ENCODE results near the gene LRRC31. TPM values are rescaled to one million over a fixed set of nuclear protein-coding genes. Genes with fewer than 3 reads are reported as not detected.

LRRC31 gene
- total RNA-seq, 1 donor from 2014 or later = not detected

- peak; percentile 73 for DNase-seq (ENCODE audit: low spot score)
Measured at GRCh38 chr3:169863458-169863899, 6.3 kb downstream of the LRRC31 start.

GRCh38 chr3:169861871-169862270 is 7.9 kb downstream of the LRRC31 start:
- no peak for DNase-seq (ENCODE audit: low spot score)

- no peak for DNase-seq (ENCODE audit: low spot score)
Measured at GRCh38 chr3:169857811-169858210, 11.9 kb downstream of the LRRC31 start.

GRCh38 chr3:169855514-169855913 is 14.2 kb downstream of the LRRC31 start:
- no peak for DNase-seq (ENCODE audit: low spot score)

GRCh38 chr3:169850618-169851017 is 19.1 kb downstream of the LRRC31 start:
- DNase-seq (ENCODE audit: low spot score) = no peak

GRCh38 chr3:169848741-169849140 is 21.0 kb downstream of the LRRC31 start:
- DNase-seq (ENCODE audit: low spot score) = no peak

- no peak for DNase-seq (ENCODE audit: low spot score)
Measured at GRCh38 chr3:169847896-169848295, 21.8 kb downstream of the LRRC31 start.

- no peak for DNase-seq (ENCODE audit: low spot score)
Measured at GRCh38 chr3:169846458-169847193, 23.1 kb downstream of the LRRC31 start.

- DNase-seq (ENCODE audit: low spot score) = no peak
Measured at GRCh38 chr3:169842960-169843359, 26.8 kb downstream of the LRRC31 start.

- DNase-seq (ENCODE audit: low spot score) = peak; percentile 46
Measured at GRCh38 chr3:169841171-169841570, 28.6 kb downstream of the LRRC31 start.

- no peak for DNase-seq (ENCODE audit: low spot score)
Measured at GRCh38 chr3:169838511-169839030, 31.2 kb downstream of the LRRC31 start.

GRCh38 chr3:169836942-169837275 is 32.8 kb downstream of the LRRC31 start:
- DNase-seq (ENCODE audit: low spot score) = no peak

- peak; percentile 76 for DNase-seq (ENCODE audit: low spot score)
Measured at GRCh38 chr3:169836078-169836941, 33.4 kb downstream of the LRRC31 start.

GRCh38 chr3:169835533-169835932 is 34.2 kb downstream of the LRRC31 start:
- DNase-seq (ENCODE audit: low spot score) = peak; percentile 13

- no peak for DNase-seq (ENCODE audit: low spot score)
Measured at GRCh38 chr3:169827712-169828111, 42.0 kb downstream of the LRRC31 start.

- no peak for DNase-seq (ENCODE audit: low spot score)
Measured at GRCh38 chr3:169825316-169825715, 44.4 kb downstream of the LRRC31 start.

GRCh38 chr3:169822983-169823382 is 46.8 kb downstream of the LRRC31 start:
- no peak for DNase-seq (ENCODE audit: low spot score)

GRCh38 chr3:169822540-169822939 is 47.2 kb downstream of the LRRC31 start:
- no peak for DNase-seq (ENCODE audit: low spot score)

- DNase-seq (ENCODE audit: low spot score) = no peak
Measured at GRCh38 chr3:169822091-169822490, 47.6 kb downstream of the LRRC31 start.

GRCh38 chr3:169818316-169818715 is 51.4 kb downstream of the LRRC31 start:
- peak; percentile 24 for DNase-seq (ENCODE audit: low spot score)

- DNase-seq (ENCODE audit: low spot score) = no peak
Measured at GRCh38 chr3:169815590-169816150, 54.1 kb downstream of the LRRC31 start.

Data from umbilical cord (tissue), 2 donors.